Activated CD8-positive, alpha-beta T cell treated with anti-CD3 and anti-CD28 coated beads for 36 hours (primary cell): ENCODE data around the gene FN1. TPM values are rescaled to one million over a fixed set of nuclear protein-coding genes. Genes with fewer than 3 reads are reported as not detected.

Source experiments
- ATAC-seq: fragments of 200-7000 bp; cut with Tn5 transposase; one replicate; pipeline ENCODE4 v1.10.0; 2021; ENCODE audit warnings: mild to moderate bottlenecking, moderate library complexity
- CTCF ChIA-PET: fragments of 350-600 bp; sonication (Branson Sonifier 250); formaldehyde crosslinking; loops from one replicate; lab custom pipeline; 2021; ENCODE audit warnings: antibody characterized with exemption; lab: Charles Lee
- POLR2A ChIA-PET: fragments of 350-600 bp; sonication (Branson Sonifier 250); formaldehyde crosslinking; loops from one replicate; lab custom pipeline; 2021; ENCODE audit warnings: antibody characterized with exemption; lab: Charles Lee
- DNase-seq: peaks from one replicate; pipeline ENCODE4 v3.0.0-alpha.2; 2020
- H3K27ac Mint-ChIP-seq: one replicate; pipeline ENCODE4 v1.8.0; 2021; ENCODE audit warnings: mild to moderate bottlenecking, mixed read lengths
- H3K27me3 Mint-ChIP-seq: one replicate; pipeline ENCODE4 v1.8.0; 2021; ENCODE audit warnings: mixed read lengths
- H3K36me3 Mint-ChIP-seq: one replicate; pipeline ENCODE4 v1.8.0; 2021; ENCODE audit warnings: low read depth, mixed read lengths
- H3K4me1 Mint-ChIP-seq: one replicate; pipeline ENCODE4 v1.8.0; 2021; ENCODE audit warnings: low read depth, mixed read lengths
- H3K4me3 Mint-ChIP-seq: one replicate; pipeline ENCODE4 v1.8.0; 2021; ENCODE audit warnings: mild to moderate bottlenecking, moderate library complexity, mixed read lengths
- H3K9me3 Mint-ChIP-seq: one replicate; pipeline ENCODE4 v1.8.0; 2021; ENCODE audit warnings: mixed read lengths
- intact Hi-C: fragments of 100-400 bp; cut with micrococcal nuclease; formaldehyde crosslinking; loops from one replicate; pipeline ENCODE4 v1.10.0; 2022
- total RNA-seq, 2 experiments: library from RNA; stranded (reverse); gene quantifications; one replicate each; pipeline ENCODE4 v1.2.3, GENCODE V29; 2021
- TF ChIP-seq, protein P1 (sequence below): fragments of 200-600 bp; IDR thresholded peaks from one replicate; pipeline ENCODE4 v1.8.0; 2022; ENCODE audit warnings: antibody characterized with exemption, mild to moderate bottlenecking

FN1 gene
- total RNA-seq, 2 experiments from 2014 or later: 0.11 TPM; not detected in 1

DNA sequence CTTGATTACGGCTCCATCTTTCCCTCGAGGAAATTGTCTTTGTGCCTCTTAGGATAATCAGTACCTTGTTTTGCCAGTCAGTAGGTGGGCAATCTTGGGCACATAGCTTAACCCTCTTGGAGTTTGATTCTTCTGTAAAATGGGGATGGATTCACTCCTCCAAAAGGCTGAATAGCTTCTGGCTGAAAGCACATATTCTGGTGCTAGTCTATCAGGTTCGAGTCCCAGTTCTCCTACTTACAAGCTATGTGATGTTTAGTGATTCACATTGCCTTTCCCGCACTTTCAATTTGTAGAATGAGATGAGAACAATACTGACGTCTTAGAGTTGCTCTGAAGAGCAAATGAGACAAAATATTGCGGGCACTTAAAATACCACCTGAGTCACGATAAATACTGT lies 80.1 kb downstream of the FN1 start:
- ChIA-PET POLR2A (no interaction called here), CTCF (no interaction called here)
- H3K4me1 Mint-ChIP-seq: no peaks in the 10 kb centered on the region
- H3K9me3 Mint-ChIP-seq: no peaks in the 10 kb centered on the region
- no peaks in the 10 kb centered on the region for H3K27me3 Mint-ChIP-seq
- intact Hi-C loops: no loop called here
- DNase-seq (no peak), ATAC-seq (no peak)
- TF ChIP-seq, protein P1, sequence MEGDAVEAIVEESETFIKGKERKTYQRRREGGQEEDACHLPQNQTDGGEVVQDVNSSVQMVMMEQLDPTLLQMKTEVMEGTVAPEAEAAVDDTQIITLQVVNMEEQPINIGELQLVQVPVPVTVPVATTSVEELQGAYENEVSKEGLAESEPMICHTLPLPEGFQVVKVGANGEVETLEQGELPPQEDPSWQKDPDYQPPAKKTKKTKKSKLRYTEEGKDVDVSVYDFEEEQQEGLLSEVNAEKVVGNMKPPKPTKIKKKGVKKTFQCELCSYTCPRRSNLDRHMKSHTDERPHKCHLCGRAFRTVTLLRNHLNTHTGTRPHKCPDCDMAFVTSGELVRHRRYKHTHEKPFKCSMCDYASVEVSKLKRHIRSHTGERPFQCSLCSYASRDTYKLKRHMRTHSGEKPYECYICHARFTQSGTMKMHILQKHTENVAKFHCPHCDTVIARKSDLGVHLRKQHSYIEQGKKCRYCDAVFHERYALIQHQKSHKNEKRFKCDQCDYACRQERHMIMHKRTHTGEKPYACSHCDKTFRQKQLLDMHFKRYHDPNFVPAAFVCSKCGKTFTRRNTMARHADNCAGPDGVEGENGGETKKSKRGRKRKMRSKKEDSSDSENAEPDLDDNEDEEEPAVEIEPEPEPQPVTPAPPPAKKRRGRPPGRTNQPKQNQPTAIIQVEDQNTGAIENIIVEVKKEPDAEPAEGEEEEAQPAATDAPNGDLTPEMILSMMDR: no peak
- H3K4me3 Mint-ChIP-seq: no peak overlapping the region
- no peak overlapping the region for H3K27ac Mint-ChIP-seq
- peaks cover 27% of the 10 kb centered on the region for H3K36me3 Mint-ChIP-seq

DNA sequence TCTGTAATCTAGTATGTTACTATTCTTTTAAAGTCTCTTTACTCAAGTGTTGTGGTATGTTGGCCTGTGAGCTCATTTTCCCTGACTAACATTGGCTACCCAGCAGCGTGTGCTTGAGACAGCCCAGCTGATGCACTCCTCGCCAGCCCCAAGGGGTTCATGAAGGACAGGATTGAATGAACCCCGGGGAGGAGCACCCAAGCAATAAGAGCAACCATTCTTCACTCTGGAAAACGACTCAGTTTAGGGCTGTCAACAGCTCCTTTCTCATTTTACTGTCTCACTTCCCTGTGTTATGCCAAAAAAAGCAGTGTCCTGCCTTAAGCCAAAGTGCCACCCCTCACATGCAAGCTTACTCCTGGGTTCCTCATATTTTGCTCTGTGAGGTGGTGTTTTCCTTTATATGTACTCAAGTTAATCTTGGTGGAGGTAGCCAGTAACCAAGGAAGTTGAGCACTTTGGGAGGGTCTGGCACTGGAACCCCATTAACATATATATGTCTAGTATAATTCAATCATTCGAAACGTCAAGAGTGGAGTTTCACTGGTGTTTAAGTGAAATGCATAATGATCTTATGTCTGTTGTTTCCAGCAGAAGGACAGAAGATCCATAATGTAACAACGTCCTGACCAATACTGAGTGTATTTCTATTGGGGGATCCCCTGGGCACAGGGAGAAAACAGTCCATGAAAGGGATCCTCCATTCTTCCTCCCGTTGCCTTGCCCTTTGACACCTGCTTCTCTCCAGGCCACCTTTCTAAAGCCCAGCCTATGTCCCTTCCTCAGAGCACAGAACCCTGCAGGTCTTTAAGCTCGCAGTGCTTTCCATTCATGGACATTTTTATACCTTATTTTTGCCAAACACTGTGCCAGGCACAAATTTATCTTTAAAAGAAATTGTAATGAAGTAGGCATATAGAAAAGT lies 80.8 kb downstream of the FN1 start:
- DNase-seq (no peak), ATAC-seq (no peak)
- no peaks in the 10 kb centered on the region for H3K4me1 Mint-ChIP-seq
- CTCF ChIA-PET: interaction anchor here (0.9 kb wide), 1 partner anchor 10 kb away, joined by 3 read pairs; no protein-coding TSS in a partner anchor
- POLR2A ChIA-PET: no interaction called here
- H3K27ac Mint-ChIP-seq: no peak overlapping the region
- TF ChIP-seq, protein P1: no peak
- H3K36me3 Mint-ChIP-seq: peaks cover 27% of the 10 kb centered on the region
- no peaks in the 10 kb centered on the region for H3K9me3 Mint-ChIP-seq
- no peaks in the 10 kb centered on the region for H3K27me3 Mint-ChIP-seq
- H3K4me3 Mint-ChIP-seq: no peak overlapping the region
- intact Hi-C loops: no loop called here

DNA sequence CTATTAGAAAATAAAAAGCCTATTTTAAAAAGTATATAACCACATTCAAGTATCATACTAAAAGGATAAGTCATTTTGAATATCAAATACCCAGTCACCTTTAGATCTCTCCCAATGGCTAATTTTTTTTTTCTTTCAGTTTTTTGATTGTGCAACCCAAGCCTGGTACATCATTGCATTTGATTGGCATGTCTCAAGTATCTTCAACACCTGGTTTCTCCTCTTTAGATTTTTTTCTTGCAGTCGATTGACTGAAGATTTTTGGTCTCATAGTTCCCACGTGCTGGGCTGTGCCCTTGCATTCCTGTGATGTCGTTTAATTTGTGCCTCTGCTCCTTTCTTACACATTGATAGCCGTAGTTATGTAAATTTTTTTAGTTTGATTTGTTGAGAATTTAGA lies 83.3 kb downstream of the FN1 start:
- DNase-seq: no peak
- Mint-ChIP-seq H3K27me3 (no peaks in the 10 kb centered on the region), H3K27ac (no peak overlapping the region), H3K4me1 (no peaks in the 10 kb centered on the region), H3K4me3 (no peak overlapping the region), H3K36me3 (peaks cover 44% of the 10 kb centered on the region), H3K9me3 (no peaks in the 10 kb centered on the region)
- intact Hi-C loops: no loop called here
- ChIA-PET CTCF (no interaction called here), POLR2A (no interaction called here)
- no peak for ATAC-seq
- TF ChIP-seq, protein P1: no peak

DNA sequence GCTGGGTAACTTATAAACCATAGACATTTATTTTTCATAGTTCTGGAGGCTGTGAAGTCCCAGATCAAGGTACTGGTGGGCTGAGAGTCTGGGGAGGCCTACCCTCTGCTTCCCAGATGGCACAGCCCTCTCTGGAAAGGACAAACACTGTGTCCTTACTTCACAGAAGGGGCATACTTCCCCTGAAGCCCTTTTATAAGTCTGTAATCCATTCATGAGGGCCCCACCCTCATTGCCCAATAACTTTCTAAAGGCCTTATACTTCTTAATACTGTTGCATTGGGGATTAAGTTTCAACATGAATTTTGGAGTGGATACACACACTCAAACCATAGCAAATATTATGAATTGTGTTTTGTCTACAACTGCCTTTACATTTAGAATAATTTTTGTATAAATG lies 88.0 kb downstream of the FN1 start:
- CTCF ChIA-PET: no interaction called here
- no peak overlapping the region for H3K4me3 Mint-ChIP-seq
- no peak for DNase-seq

More for the DNA sequence above, 88.0 kb downstream of the FN1 start:
- POLR2A ChIA-PET: no interaction called here
- H3K9me3 Mint-ChIP-seq: no peaks in the 10 kb centered on the region
- no peak for ATAC-seq
- no peaks in the 10 kb centered on the region for H3K4me1 Mint-ChIP-seq
- intact Hi-C loops: no loop called here
- H3K27me3 Mint-ChIP-seq: no peaks in the 10 kb centered on the region
- peaks cover 67% of the 10 kb centered on the region for H3K36me3 Mint-ChIP-seq
- TF ChIP-seq, protein P1: no peak
- H3K27ac Mint-ChIP-seq: no peak overlapping the region
